ENCODE measurements around the gene ARF4.

DNA sequence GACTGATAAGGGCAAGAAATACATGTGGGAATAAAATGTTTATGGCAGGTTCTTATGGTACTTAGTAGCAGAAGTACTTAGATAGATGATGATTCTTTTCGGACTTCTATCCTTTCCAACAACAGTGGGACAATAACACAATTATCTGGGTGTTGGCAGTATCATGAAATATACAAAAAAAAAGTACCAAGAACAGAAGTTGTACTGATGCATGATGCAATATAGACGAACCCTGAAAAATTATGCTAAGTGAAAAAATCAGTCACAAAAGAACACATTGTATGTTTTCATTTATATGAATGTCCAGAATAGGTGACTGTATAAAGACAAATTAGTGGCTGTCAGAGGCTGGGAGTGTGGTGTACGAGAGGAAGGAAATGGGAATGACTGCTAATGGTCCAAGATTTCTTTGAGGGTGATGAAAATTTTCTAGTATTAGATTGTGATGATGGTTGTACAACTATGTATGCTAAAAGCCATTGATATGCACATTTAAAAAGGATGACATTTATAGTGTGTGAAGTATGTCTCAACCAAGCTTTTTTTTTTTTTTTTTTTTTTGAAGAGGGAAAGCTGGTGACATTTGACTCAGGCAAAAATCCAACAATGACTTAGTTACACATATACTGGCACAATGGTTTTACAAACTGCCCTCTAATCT is 21.0 kb downstream of the ARF4 start:
- no peak for TF ChIP-seq POLR2A (IDR thresholded peaks at IDR 0.05)
- TF ChIP-seq, protein P1, sequence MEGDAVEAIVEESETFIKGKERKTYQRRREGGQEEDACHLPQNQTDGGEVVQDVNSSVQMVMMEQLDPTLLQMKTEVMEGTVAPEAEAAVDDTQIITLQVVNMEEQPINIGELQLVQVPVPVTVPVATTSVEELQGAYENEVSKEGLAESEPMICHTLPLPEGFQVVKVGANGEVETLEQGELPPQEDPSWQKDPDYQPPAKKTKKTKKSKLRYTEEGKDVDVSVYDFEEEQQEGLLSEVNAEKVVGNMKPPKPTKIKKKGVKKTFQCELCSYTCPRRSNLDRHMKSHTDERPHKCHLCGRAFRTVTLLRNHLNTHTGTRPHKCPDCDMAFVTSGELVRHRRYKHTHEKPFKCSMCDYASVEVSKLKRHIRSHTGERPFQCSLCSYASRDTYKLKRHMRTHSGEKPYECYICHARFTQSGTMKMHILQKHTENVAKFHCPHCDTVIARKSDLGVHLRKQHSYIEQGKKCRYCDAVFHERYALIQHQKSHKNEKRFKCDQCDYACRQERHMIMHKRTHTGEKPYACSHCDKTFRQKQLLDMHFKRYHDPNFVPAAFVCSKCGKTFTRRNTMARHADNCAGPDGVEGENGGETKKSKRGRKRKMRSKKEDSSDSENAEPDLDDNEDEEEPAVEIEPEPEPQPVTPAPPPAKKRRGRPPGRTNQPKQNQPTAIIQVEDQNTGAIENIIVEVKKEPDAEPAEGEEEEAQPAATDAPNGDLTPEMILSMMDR (IDR thresholded peaks at IDR 0.05), result no peak

Data from adrenal gland (tissue), 5 donors.